ENCODE data around the gene UPP2.
A peak's percentile ranks its signal among the peaks of the same experiment; 100 is the strongest.

UPP2 gene

GRCh38 chr2:158112992-158113391, 11.3 kb downstream of the UPP2 start:
- DNase-seq, result no peak

- DNase-seq, result no peak
Measured at GRCh38 chr2:158113741-158114295, 12.1 kb downstream of the UPP2 start.

- no peak for DNase-seq
Measured at GRCh38 chr2:158114516-158114915, 12.8 kb downstream of the UPP2 start.

- no peak for DNase-seq
Measured at GRCh38 chr2:158115202-158115767, 13.6 kb downstream of the UPP2 start.

GRCh38 chr2:158116936-158117335, 15.3 kb downstream of the UPP2 start:
- DNase-seq, result no peak

GRCh38 chr2:158120102-158120501, 18.4 kb downstream of the UPP2 start:
- no peak for DNase-seq

- no peak for DNase-seq
Measured at GRCh38 chr2:158120664-158121641, 19.3 kb downstream of the UPP2 start.

- no peak for DNase-seq
Measured at GRCh38 chr2:158124896-158125295, 23.2 kb downstream of the UPP2 start.

GRCh38 chr2:158125756-158126498, 24.3 kb downstream of the UPP2 start:
- no peak for DNase-seq

- DNase-seq, result no peak
Measured at GRCh38 chr2:158127380-158127804, 25.7 kb downstream of the UPP2 start.

- DNase-seq, result no peak
Measured at GRCh38 chr2:158128168-158128973, 26.7 kb downstream of the UPP2 start.

GRCh38 chr2:158129037-158129436, 27.4 kb downstream of the UPP2 start:
- DNase-seq, result no peak

- DNase-seq, result no peak
Measured at GRCh38 chr2:158130832-158131473, 29.3 kb downstream of the UPP2 start.

GRCh38 chr2:158131483-158131912, 29.8 kb downstream of the UPP2 start:
- no peak for DNase-seq

- no peak for DNase-seq
Measured at GRCh38 chr2:158131919-158132566, 30.4 kb downstream of the UPP2 start.

GRCh38 chr2:158134055-158134454, 32.4 kb downstream of the UPP2 start:
- DNase-seq, result no peak

GRCh38 chr2:158134655-158135054, 33.0 kb downstream of the UPP2 start:
- no peak for DNase-seq

GRCh38 chr2:158135096-158135495, 33.4 kb downstream of the UPP2 start:
- DNase-seq, result peak; percentile 3

- DNase-seq, result no peak
Measured at GRCh38 chr2:158138255-158138654, 36.6 kb downstream of the UPP2 start.

- no peak for DNase-seq
Measured at GRCh38 chr2:158140201-158140600, 38.5 kb downstream of the UPP2 start.

GRCh38 chr2:158142165-158142564, 40.5 kb downstream of the UPP2 start:
- no peak for DNase-seq

Data from NCI-H446 treated with DMSO at 0.1 percent for 48 hours (cell line).